GDM1 (cell line): ENCODE data around the gene ST6GALNAC3.
A peak's percentile ranks its signal among the peaks of the same experiment; 100 is the strongest.

Experiments
- DNase-seq: peaks from one replicate; lab custom pipeline; 2025; lab: John Stamatoyannopoulos, UW

Gene ST6GALNAC3

GRCh38 chr1:76142771-76143540, 68.4 kb downstream of the ST6GALNAC3 start:
- no peak for DNase-seq

GRCh38 chr1:76144247-76144646, 69.7 kb downstream of the ST6GALNAC3 start:
- DNase-seq = no peak

GRCh38 chr1:76145332-76145731, 70.8 kb downstream of the ST6GALNAC3 start:
- DNase-seq = no peak

GRCh38 chr1:76146184-76146583, 71.6 kb downstream of the ST6GALNAC3 start:
- no peak for DNase-seq

GRCh38 chr1:76147917-76148316, 73.4 kb downstream of the ST6GALNAC3 start:
- DNase-seq = no peak

- DNase-seq = no peak
Observed at GRCh38 chr1:76148460-76148859, 73.9 kb downstream of the ST6GALNAC3 start.

- DNase-seq = no peak
Observed at GRCh38 chr1:76153841-76154205, 79.3 kb downstream of the ST6GALNAC3 start.

GRCh38 chr1:76154206-76154956, 79.8 kb downstream of the ST6GALNAC3 start:
- peak; percentile 38 for DNase-seq

GRCh38 chr1:76156987-76157386, 82.4 kb downstream of the ST6GALNAC3 start:
- no peak for DNase-seq

GRCh38 chr1:76158126-76158525, 83.6 kb downstream of the ST6GALNAC3 start:
- no peak for DNase-seq

- DNase-seq = no peak
Observed at GRCh38 chr1:76160225-76160624, 85.7 kb downstream of the ST6GALNAC3 start.

- no peak for DNase-seq
Observed at GRCh38 chr1:76161451-76161850, 86.9 kb downstream of the ST6GALNAC3 start.

GRCh38 chr1:76162254-76162653, 87.7 kb downstream of the ST6GALNAC3 start:
- DNase-seq = no peak

GRCh38 chr1:76164165-76164564, 89.6 kb downstream of the ST6GALNAC3 start:
- DNase-seq = no peak

- DNase-seq = no peak
Observed at GRCh38 chr1:76170084-76170483, 95.5 kb downstream of the ST6GALNAC3 start.

GRCh38 chr1:76170513-76170912, 96.0 kb downstream of the ST6GALNAC3 start:
- no peak for DNase-seq

GRCh38 chr1:76176000-76176399, 101.5 kb downstream of the ST6GALNAC3 start:
- DNase-seq = no peak

GRCh38 chr1:76177615-76178014, 103.1 kb downstream of the ST6GALNAC3 start:
- no peak for DNase-seq

- DNase-seq = no peak
Observed at GRCh38 chr1:76179219-76179698, 104.7 kb downstream of the ST6GALNAC3 start.

- no peak for DNase-seq
Observed at GRCh38 chr1:76185207-76185606, 110.7 kb downstream of the ST6GALNAC3 start.

GRCh38 chr1:76186554-76187170, 112.1 kb downstream of the ST6GALNAC3 start:
- DNase-seq = no peak

GRCh38 chr1:76187436-76187835, 112.9 kb downstream of the ST6GALNAC3 start:
- DNase-seq = no peak

GRCh38 chr1:76189310-76189709, 114.8 kb downstream of the ST6GALNAC3 start:
- no peak for DNase-seq
